ENCODE measurements around the gene CIDEB.
"Not testable (repeated sequence)": the region's sequence is repeated elsewhere in the genome, so short reads cannot be mapped to it uniquely, and the experiment has no call there.

DNA sequence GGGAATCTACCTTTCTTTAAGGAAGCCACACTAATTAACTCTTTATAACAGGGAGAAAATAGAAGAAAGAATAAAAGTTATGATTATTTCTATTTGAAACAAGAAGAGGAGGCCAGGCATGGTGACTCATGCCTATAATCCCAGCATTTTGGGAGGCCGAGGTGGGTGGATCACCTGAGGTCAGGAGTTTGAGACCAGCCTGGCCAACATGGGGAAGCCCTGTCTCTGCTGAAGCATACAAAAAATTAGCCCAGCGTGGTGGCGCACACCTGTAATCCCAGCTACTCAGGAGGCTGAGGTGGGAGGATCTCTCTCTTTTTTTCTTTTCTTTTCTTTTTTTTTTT is 46.7 kb upstream of the CIDEB start:
- TF ChIP-seq CTCF, EP300 (IDR thresholded peaks at IDR 0.05): not testable (repeated sequence)
